Stimulated activated CD8-positive, alpha-beta memory T cell treated with anti-CD3 and anti-CD28 coated beads, Interleukin-15, amount 100 ng/mL, for 4 hours (primary cell): ENCODE results near the gene ACTL8.

Experiments
- DNase-seq, 2 donors: peaks; one replicate each; pipeline ENCODE4 v3.0.0-alpha.2; 2020; ENCODE audit warnings: low read depth in 2 of 2

Gene ACTL8

DNA sequence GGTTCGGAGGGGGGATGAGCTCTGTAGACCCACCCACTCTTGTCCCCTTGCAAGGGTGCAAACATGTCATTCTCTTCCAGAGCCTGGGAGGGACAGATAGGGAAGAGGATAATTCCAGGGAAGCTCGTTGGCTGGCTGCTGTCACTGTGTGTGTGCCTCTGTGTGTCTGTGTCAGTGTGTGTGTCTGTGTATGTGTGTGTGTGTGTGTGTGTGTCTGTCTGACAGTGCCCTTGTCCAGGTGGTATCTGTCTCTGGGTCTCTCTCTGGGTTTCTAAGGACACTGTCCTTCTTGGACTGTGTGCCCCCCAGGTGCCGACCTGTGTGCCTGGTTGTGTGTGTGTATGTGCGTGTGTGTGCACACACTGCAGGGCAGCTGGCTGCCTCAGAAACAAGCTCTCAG lies 90.5 kb downstream of the ACTL8 start:
- no peak for DNase-seq

- no peak for DNase-seq
Observed at GRCh38 chr1:17846341-17846740, 91.2 kb downstream of the ACTL8 start.

GRCh38 chr1:17847111-17847510 lies 92.0 kb downstream of the ACTL8 start:
- no peak for DNase-seq

- no peak for DNase-seq
Observed at GRCh38 chr1:17849216-17849615, 94.1 kb downstream of the ACTL8 start.

DNA sequence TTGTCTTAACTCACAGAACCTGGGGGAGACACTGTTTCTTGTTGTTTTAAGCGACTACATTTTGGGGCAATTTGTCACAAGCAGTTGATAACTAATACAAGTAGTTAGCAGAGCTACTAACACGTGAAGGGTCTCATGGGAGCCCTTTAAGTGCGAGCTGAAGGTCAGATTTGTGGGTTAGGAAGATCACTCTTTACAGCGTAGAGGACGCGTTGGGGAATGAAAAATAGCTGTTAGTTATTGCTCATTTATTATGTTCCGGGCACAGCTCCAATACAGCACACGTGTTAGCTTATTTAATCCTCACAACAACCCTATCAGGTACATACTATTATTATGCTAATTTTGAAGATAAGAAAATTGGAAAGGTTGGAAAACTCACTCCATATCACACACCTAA lies 95.9 kb downstream of the ACTL8 start:
- no peak for DNase-seq

DNA sequence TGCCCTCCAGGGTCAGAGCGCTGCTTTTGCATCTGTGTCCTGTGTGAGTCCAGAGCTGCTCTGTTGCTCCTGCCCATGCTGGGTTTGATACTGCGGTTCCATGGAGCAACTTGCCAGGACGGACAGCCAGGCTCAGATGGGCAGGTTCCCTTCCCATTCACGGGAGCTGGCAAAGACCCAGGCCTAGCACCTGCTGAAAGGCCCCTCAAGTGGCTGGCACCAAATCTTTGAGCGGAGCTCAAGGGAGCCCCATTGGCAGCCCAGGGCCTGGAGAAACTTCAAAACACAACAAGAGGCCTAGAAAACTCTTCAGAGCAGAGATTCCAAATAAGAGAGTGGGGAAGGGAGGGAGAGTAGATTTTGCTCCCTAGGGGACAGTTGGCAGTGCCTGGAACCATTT lies 97.2 kb downstream of the ACTL8 start:
- no peak for DNase-seq

DNA sequence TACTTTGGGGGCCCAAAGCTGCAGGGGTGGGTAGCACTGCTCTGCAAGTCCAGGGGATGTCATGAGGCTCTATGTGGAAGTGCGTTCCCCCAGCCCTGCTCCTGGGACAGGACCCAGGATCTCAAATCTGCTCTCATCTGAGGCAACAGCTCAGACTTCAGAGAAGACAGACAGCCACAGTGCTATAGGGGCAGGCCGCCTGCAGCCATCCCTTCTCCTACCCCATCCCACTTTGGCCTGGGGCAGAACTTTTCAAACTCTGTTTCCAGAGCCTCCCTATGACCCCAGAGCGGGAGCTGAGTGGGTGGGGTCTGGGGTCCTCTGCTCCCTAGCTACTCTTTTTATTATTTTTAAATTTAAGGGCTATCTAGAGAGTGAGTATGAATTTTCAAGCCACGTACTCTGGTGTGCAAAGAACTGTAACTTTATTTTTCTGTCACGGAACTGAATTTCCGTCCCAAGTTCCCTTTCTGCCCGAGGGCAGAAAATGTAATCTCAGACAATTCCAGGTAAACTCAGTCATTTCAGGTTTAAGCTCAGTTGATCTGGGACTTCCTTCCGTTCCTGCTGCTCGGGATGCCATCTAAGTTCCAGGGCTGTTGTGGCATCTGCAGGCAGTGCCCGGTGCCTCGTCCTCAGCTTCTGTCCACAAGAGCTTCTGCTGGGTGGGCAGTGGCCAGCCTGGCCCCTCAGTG lies 98.3 kb downstream of the ACTL8 start:
- no peak for DNase-seq

DNA sequence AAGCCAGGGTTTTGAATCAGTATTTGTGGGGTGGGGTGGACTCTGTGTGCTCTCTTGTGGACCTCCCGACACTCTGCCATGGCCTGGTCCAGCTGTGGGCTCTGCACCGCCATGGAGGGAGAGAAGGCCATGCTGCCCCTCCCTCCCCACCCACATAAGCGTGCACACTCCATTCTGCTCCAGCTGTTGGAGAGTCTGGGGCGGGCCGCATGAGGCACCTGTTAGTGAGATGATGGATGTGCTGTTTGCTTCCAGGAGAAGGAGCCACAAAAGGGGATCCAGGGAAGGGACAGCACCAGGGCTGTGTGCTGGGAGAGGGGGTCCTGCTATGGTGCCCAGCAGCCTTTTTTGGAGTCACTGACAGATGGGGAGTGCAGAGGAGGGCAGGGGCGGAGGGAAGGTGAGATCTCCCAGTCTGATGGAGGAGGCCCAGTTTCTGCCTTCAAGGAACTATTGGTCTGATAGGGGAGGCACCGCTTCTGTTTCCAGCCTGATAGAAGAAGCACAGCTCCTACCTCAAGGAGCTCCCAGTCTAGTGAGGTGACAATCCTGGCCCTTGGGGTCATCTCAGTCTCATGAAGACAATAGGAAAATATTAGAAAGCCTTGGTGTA lies 101.5 kb downstream of the ACTL8 start:
- no peak for DNase-seq

DNA sequence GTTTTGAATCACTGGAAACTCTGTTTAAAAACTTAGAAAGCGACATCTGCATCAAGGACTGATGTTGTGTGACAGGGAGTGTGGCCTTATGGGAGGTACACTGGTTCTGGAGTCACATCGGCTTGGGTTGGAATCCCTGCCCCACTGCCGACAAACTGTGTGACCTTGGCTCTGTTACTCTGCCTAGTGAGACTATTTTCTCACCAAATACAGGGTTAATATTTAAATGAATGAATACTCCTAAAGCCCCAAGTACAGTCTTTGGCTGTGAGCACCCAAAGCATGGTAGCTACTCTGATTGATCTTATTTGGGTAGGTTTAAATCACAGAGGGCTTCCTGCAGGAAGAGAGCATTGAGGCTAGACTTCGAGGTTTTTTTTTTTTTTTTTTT lies 102.0 kb downstream of the ACTL8 start:
- no peak for DNase-seq

- DNase-seq = no peak
Observed at GRCh38 chr1:17857996-17858395, 102.9 kb downstream of the ACTL8 start.

- no peak for DNase-seq
Observed at GRCh38 chr1:17860812-17861211, 105.7 kb downstream of the ACTL8 start.

GRCh38 chr1:17861685-17862084 lies 106.6 kb downstream of the ACTL8 start:
- DNase-seq = no peak

GRCh38 chr1:17862121-17862520 lies 107.0 kb downstream of the ACTL8 start:
- DNase-seq = no peak

DNA sequence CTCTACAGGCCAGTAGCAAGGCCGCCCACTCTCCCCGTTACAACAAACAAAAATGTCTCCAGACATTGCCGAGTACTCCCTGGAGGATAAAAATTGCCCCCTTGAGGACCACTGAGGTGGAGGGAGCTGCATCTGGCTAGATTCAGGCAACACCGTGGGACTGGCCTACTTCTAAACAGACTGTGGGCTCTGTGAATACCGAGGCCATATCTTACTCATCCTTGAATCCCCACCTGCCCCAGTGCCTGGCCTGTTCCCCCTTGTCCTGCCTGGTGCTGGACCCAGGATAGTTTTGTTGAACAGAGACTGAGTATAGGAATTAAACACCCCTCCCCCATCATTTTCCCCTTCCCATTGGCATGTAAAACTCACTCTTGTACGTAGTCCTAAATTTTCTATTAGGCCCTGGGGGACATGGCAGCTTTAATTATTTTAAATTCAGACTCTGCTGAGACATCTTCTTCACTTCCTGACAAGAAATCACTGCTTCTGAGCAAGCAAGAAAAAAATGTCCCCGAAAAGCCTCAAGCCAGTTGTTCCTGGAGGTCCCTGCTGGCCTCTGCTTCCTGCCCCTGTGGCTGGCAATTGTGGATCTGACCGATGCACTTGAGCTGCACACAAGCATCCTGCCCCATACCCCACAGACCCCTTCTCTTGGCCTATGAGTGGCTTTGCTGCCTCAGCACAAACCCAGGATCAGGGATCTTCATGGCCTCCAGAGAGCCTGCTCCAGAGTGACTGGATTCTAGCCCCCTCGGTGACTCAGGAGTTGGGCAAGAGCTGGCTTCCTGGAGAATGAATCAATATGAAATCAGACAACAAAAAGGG lies 111.0 kb downstream of the ACTL8 start:
- DNase-seq = no peak

- no peak for DNase-seq
Observed at GRCh38 chr1:17866740-17867029, 111.6 kb downstream of the ACTL8 start.

- no peak for DNase-seq
Observed at GRCh38 chr1:17867470-17867869, 112.3 kb downstream of the ACTL8 start.

GRCh38 chr1:17869815-17870214 lies 114.7 kb downstream of the ACTL8 start:
- DNase-seq = no peak

GRCh38 chr1:17870679-17871078 lies 115.5 kb downstream of the ACTL8 start:
- DNase-seq = no peak

GRCh38 chr1:17873007-17873675 lies 118.0 kb downstream of the ACTL8 start:
- no peak for DNase-seq

- no peak for DNase-seq
Observed at GRCh38 chr1:17874231-17874630, 119.1 kb downstream of the ACTL8 start.

DNA sequence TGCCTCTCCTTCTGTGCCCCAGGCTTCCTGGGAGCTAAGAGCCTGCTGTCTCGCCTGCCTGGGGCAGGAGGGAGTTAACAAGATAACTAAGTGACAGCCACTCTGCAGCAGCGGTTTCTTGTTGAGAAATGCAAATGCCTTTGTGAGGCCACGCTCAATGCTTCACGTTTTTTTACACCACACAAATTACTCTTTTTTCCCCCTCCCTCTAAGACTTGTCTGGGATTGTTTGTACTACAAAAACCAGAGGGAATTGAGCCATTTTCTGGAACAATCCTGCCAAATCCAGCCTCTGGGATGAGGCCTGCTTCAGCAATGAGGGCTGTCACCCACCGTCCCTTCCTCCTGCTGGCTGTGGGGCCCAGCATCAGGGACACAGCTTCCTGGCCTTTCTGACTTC lies 119.6 kb downstream of the ACTL8 start:
- DNase-seq = no peak

DNA sequence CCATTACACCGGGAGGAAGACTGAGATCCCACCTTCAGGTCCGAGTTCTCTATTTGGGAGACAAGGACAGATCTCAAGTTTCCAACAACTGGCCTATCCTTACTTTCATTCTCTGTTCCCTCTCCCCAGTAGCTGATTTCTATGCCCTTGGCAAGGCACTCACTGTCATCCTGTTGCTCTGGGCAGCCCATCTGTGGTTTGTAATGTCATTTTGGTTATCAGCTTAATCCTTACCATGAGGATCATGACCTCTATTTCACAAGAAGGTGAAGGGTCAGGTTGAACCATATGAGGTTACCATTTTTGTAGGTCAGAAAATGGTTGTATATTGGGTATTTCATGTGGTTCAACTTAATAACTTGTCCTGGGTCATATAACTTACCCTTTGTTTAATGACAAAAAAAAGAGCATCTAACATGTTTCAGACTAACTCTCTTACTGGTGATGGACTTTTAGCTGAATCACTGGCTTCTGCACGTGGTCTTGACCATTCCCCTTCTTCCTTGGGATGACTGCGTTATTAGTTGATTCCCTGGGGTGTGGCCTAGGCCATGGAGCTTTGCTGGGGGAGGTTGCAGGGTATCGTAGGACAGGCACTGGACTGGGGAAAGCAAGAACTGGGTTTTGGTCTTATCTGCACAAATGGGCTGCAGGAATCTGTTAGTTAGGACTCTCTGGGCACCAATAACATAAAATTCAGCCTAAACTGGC lies 120.2 kb downstream of the ACTL8 start:
- DNase-seq = no peak
